ENCODE results near the gene RAI2. TPM values are rescaled to one million over a fixed set of nuclear protein-coding genes. Genes with fewer than 3 reads are reported as not detected.
A peak's percentile ranks its signal among the peaks of the same experiment; 100 is the strongest.
"Not testable (repeated sequence)": the region's sequence is repeated elsewhere in the genome, so short reads cannot be mapped to it uniquely, and the experiment has no call there.

RAI2 gene
- total RNA-seq, 2 experiments from 2014 or later = 0.60 to 0.98 TPM

DNA sequence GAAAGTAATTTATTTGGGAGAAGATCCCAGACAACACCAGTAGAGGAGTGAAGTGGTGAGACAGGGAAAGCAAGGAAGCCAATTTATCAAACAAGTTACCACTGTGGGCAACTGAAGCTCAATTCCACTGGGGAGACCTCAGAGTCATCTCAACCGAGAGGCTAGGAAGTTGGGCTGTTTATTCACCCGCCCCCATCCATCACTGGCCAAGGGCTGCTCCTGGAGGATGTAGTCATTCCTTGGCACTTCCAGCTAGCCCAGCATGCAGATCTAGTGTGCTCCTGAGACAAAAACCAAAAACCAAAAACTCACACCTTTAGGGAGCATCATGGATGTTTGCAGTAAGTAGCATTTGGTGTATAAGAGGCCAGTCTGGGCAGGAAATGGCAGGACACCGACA, 47.0 kb downstream of the RAI2 start:
- no peaks in the 10 kb centered on the region for H3K27me3 Mint-ChIP-seq
- no peaks in the 10 kb centered on the region for H3K36me3 Mint-ChIP-seq
- no peaks in the 10 kb centered on the region for H3K9me3 Mint-ChIP-seq
- H3K27ac Mint-ChIP-seq = no peak overlapping the region
- DNase-seq = no peak
- H3K4me3 Mint-ChIP-seq = no peak overlapping the region
- H3K4me1 Mint-ChIP-seq = no peaks in the 10 kb centered on the region

DNA sequence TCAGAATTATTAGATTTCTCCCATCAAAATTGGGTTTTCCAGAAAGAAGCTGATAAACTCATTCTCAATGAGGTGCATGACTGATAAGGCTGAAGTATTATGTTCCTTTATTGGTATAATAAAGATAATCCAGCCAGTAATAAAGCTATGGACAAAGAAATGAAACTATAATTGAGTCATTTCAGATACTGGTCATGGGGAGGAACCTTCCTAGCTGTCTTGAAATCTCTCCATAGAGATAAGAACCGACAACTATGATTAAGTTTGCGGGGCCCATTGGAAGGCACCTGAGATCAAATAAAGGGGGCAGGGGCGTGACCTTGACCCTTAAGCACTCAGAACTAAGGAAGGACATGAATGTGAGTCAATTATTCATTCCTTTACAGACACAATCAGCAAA, 47.8 kb downstream of the RAI2 start:
- H3K36me3 Mint-ChIP-seq = no peaks in the 10 kb centered on the region
- no peaks in the 10 kb centered on the region for H3K4me1 Mint-ChIP-seq
- H3K9me3 Mint-ChIP-seq = no peaks in the 10 kb centered on the region

DNA sequence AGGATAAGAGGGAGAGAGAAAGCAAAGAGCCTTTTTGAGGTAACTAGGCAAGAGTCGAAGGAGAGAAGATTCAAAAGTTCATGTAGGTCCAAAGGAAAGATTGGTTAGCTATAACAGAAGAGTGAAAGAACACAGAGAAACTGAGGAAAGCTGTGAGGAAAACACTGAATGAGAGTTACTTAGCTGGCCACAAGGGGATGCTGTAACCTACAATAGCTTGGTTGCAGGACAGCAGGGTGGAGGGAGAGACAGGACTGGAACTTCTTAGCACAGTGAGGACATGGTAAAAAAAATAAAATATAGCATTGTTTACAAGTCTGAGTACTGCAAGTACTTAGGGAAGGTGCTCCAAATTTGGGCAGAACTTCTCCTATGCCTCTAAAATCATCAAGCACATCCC, 48.3 kb downstream of the RAI2 start:
- Mint-ChIP-seq H3K27me3 (no peaks in the 10 kb centered on the region), H3K27ac (no peak overlapping the region), H3K9me3 (no peaks in the 10 kb centered on the region), H3K4me1 (no peaks in the 10 kb centered on the region), H3K4me3 (no peak overlapping the region), H3K36me3 (no peaks in the 10 kb centered on the region)
- no peak for DNase-seq

More for the DNA sequence above, 47.8 kb downstream of the RAI2 start:
- DNase-seq = no peak
- Mint-ChIP-seq H3K27ac (no peak overlapping the region), H3K27me3 (no peaks in the 10 kb centered on the region), H3K4me3 (no peak overlapping the region)

DNA sequence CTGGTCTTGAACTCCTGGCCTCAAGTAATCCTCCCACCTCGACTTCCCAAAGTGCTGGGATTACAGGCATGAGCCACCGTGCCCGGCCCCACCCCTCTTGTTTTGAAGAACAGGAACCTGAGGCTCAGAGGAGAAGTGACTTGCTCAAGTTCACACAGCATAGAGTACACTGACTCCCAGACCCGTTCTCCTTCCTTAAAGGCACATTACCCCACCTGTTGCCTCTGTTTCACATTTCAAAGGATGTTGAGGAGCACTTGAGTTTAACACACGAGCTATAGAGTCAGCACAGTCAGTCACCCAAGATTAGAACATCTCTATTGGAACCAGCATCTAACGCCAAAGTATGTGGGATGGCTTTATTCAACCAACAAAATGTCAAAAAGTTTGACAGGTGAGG, 51.1 kb downstream of the RAI2 start:
- Mint-ChIP-seq H3K4me3 (no peak overlapping the region), H3K9me3 (no peaks in the 10 kb centered on the region), H3K27ac (no peak overlapping the region), H3K4me1 (no peaks in the 10 kb centered on the region), H3K27me3 (no peaks in the 10 kb centered on the region), H3K36me3 (no peaks in the 10 kb centered on the region)
- DNase-seq = no peak

DNA sequence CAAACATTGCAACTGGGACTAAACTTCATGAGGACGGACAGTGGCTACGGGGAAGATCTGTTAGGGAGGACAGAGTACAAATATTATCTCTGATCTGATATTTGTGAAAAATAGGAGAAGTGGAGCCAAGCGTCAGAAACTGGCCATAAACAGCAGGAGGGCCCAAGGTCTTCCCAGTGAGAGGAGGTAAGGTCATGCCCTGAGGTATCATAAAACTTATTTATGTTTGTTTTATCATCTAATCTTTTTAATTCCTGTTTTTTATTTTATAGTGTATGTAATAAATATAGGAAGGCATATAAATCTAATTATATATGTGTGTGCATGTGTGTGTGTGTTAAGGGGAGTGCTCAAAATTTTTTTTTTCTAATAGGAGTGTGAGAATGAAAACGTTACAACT, 51.8 kb downstream of the RAI2 start:
- Mint-ChIP-seq H3K27ac (no peak overlapping the region), H3K9me3 (no peaks in the 10 kb centered on the region), H3K4me1 (no peaks in the 10 kb centered on the region), H3K4me3 (no peak overlapping the region), H3K27me3 (no peaks in the 10 kb centered on the region), H3K36me3 (no peaks in the 10 kb centered on the region)
- DNase-seq = no peak

DNA sequence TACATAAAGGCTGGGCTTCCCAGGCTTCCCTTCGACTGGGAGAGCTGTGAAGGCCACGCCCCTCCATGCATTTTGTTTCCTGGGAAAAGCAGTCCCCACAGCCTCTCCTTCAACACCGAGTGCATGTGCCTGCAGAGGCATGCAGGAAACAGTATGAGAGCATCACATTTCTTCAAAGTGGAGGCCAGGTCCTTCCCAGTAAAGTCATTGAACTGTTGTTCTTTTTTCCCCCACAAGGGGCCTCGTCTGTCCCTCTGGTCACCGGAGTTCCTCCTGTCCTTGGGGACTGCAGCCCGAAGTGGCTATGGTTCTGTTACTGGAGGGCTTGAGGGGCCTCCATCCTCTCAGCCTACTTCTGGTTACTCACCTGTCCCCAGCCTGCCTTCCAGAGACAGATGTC, 56.0 kb downstream of the RAI2 start:
- Mint-ChIP-seq H3K36me3 (no peaks in the 10 kb centered on the region), H3K9me3 (no peaks in the 10 kb centered on the region), H3K27ac (no peak overlapping the region), H3K4me3 (no peak overlapping the region), H3K4me1 (no peaks in the 10 kb centered on the region), H3K27me3 (no peaks in the 10 kb centered on the region)
- no peak for DNase-seq

DNA sequence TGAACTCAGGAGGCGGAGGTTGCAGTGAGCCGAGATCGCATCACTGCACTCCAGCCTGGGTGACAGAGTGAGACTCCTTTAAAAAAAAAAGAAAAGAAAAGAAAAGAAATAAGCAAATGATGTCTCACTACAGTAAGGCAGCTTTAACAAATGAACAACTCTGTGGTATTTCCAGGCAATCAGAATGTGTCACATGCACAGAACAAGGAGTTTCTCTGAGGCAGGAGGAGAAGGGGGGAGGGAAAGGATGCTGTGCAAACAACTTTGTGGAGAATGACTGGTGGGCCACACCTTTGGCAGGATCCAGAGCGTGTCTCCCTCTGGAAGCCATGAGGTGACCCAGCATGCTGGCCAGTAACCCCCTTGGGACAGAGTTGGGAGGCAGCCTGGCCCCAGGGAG, 57.6 kb downstream of the RAI2 start:
- Mint-ChIP-seq H3K36me3 (no peaks in the 10 kb centered on the region), H3K27me3 (no peaks in the 10 kb centered on the region), H3K4me3 (no peak overlapping the region), H3K4me1 (no peaks in the 10 kb centered on the region), H3K27ac (no peak overlapping the region), H3K9me3 (no peaks in the 10 kb centered on the region)
- DNase-seq = no peak

DNA sequence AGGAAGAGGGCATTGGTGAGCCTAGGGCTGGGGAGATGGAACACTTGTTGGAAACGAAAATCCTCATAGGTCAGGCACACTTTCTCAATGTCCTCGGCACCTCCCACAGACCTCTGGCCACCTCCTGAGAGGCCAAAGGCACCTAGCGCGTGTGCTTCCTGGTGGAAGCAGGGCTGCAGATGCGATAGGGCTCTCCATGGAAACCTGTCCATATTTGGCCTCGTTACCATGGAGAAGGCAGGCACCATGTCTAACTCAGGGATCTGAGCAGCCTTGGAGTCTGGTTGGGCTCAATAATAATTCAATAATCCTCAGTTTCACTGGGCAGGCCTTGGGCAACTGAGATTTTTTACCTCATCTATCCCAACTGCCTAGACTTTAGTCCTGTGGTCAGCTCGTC, 58.3 kb downstream of the RAI2 start:
- DNase-seq = no peak
- H3K27me3 Mint-ChIP-seq = no peaks in the 10 kb centered on the region
- no peaks in the 10 kb centered on the region for H3K9me3 Mint-ChIP-seq
- H3K36me3 Mint-ChIP-seq = no peaks in the 10 kb centered on the region
- H3K4me1 Mint-ChIP-seq = no peaks in the 10 kb centered on the region
- H3K27ac Mint-ChIP-seq = no peak overlapping the region
- H3K4me3 Mint-ChIP-seq = no peak overlapping the region

DNA sequence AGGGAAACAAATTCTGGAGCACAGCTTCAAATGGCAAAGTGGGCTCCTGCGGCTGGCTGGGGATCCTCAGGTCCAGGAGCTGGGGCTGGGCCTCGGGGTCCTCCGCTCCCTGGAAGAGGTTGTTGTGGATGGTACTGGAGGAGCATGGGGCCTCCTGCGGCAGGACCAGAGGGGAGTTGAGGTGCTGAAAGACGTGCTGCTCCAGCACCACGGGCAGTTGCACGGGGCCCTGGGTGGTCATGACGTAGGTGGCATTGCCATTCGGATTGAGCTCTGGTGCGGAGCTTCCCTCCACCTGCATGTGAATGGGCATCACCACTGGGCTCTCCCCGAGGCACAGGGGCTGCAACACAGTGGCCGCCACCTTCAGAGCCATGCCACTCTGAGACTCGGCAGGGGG, 59.7 kb downstream of the RAI2 start:
- H3K4me3 Mint-ChIP-seq = no peak overlapping the region
- no peaks in the 10 kb centered on the region for H3K27me3 Mint-ChIP-seq
- H3K36me3 Mint-ChIP-seq = no peaks in the 10 kb centered on the region
- DNase-seq = no peak
- H3K27ac Mint-ChIP-seq = no peak overlapping the region
- H3K9me3 Mint-ChIP-seq = no peaks in the 10 kb centered on the region
- H3K4me1 Mint-ChIP-seq = no peaks in the 10 kb centered on the region

DNA sequence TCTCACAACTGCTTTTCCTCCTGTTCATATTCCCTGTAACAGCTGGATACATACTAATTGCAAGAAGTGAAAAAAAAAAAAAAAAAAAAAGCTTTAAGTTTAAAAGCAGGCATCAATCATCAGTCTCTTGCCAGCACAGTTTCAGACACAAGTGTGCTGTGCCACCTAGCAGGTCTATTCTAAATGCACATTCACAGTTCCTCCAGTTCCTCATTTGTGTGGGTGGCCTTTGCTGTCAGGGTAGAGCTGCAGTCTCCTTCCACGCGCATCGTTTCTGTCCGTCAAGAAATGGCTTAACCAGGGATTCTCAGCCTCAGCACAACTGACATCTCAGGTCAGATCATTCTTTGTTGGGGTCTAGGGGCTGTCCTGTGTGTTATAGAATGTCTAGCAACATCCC, 62.2 kb downstream of the RAI2 start:
- no peak for DNase-seq
- Mint-ChIP-seq H3K9me3 (no peaks in the 10 kb centered on the region), H3K27ac (no peak overlapping the region), H3K4me1 (no peaks in the 10 kb centered on the region), H3K27me3 (no peaks in the 10 kb centered on the region), H3K4me3 (no peak overlapping the region), H3K36me3 (no peaks in the 10 kb centered on the region)

DNA sequence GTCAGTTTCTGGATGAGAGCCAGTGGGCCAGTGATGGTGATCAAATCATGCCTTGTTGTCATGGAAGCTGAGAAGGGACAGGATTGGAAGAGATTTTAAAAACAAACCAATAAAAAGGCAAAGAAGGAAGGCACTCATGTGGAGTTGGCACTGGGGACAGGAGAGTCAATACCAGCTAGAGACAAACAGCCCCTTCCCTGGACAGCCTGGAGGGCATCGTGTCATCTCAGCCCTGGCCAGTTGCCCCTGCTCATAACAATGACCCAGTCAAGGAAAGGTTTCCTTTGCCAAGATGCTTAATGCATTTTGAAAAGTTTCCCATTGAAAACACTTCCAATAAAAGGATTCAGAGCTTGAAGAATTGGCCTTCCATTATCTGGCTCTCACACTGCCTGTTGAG, 68.3 kb downstream of the RAI2 start:
- no peak overlapping the region for H3K27ac Mint-ChIP-seq
- no peak overlapping the region for H3K4me3 Mint-ChIP-seq
- H3K27me3 Mint-ChIP-seq = no peaks in the 10 kb centered on the region
- no peak for DNase-seq
- H3K36me3 Mint-ChIP-seq = no peaks in the 10 kb centered on the region
- no peaks in the 10 kb centered on the region for H3K4me1 Mint-ChIP-seq
- H3K9me3 Mint-ChIP-seq = no peaks in the 10 kb centered on the region

DNA sequence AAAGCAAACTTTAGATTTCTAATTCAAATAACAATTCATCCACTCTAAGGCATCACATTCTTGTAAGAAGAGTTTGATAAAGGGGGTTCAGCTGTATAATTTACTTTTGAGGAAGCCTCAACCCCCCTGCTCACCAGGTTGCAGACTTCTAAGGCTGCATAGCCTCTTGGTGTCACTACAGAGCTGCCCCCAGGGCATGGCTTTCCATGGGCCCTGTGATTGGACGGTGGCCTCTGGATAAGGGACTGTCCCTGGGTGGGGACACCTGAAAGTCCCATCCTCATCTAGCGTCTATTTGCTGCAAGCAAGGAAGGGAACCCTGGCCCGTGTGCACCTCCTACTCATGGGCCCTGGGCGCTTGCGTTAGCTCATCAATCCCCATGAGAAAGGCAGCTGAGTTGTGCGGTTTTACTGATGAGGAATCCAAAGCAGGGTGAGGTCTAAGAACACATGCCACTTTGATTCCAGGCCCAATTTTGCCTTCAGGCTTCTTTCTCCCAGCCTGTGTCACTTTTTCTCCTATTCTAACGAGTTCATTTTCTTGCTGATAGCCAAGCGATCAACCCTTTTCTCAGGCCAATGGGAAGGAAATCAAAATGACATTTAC, 72.0 kb downstream of the RAI2 start:
- Mint-ChIP-seq H3K4me1 (no peaks in the 10 kb centered on the region), H3K27me3 (no peaks in the 10 kb centered on the region), H3K9me3 (no peaks in the 10 kb centered on the region), H3K36me3 (no peaks in the 10 kb centered on the region), H3K4me3 (no peak overlapping the region), H3K27ac (no peak overlapping the region)
- DNase-seq = no peak

DNA sequence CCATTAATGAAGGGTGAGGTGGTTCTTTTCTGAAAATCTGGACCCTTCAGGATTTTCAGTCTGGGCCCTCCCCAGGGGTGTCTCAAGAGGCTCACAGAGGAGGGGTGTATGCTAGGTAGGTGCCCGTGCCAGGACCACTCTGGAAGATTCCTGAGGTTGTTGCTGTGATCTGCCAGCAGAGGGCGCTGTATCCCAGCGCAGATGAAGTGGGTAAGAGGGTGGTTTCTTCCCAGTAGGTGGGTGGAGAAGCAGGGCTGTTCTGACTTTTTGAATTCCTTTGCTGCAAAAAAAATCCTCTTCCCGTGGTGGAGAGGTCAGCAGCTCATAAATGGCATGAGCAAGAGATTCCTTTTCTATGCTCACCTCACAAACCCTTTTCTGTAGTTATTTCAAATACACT, 72.7 kb downstream of the RAI2 start:
- Mint-ChIP-seq H3K36me3 (no peaks in the 10 kb centered on the region), H3K27me3 (no peaks in the 10 kb centered on the region), H3K4me3 (no peak overlapping the region)

DNA sequence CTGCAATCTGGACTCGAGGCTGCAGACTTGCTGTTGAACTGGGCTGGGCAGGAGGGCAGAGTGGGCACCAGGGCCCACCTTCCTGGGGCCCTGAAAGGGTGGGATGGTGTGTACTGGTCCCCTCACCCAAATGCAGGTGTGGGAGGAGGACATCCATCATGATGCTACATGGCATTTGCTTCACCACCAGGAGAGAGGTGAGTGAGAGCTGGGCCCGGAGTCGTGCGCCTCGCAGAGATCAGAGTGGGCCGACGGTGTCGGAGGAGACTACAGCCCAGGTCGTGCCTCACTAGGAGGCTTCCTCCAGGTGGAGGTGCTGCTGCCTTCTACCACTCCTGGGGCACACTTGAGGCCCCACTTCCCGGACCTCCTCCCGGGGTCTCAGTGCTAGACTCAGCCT, 73.5 kb downstream of the RAI2 start:
- no peaks in the 10 kb centered on the region for H3K27me3 Mint-ChIP-seq
- H3K4me1 Mint-ChIP-seq = no peaks in the 10 kb centered on the region
- H3K4me3 Mint-ChIP-seq = no peak overlapping the region
- H3K27ac Mint-ChIP-seq = no peak overlapping the region
- H3K9me3 Mint-ChIP-seq = no peaks in the 10 kb centered on the region
- no peaks in the 10 kb centered on the region for H3K36me3 Mint-ChIP-seq
- DNase-seq = no peak

More for the DNA sequence above, 72.7 kb downstream of the RAI2 start:
- Mint-ChIP-seq H3K9me3 (no peaks in the 10 kb centered on the region), H3K27ac (no peak overlapping the region), H3K4me1 (no peaks in the 10 kb centered on the region)
- DNase-seq = peak; percentile 19

DNA sequence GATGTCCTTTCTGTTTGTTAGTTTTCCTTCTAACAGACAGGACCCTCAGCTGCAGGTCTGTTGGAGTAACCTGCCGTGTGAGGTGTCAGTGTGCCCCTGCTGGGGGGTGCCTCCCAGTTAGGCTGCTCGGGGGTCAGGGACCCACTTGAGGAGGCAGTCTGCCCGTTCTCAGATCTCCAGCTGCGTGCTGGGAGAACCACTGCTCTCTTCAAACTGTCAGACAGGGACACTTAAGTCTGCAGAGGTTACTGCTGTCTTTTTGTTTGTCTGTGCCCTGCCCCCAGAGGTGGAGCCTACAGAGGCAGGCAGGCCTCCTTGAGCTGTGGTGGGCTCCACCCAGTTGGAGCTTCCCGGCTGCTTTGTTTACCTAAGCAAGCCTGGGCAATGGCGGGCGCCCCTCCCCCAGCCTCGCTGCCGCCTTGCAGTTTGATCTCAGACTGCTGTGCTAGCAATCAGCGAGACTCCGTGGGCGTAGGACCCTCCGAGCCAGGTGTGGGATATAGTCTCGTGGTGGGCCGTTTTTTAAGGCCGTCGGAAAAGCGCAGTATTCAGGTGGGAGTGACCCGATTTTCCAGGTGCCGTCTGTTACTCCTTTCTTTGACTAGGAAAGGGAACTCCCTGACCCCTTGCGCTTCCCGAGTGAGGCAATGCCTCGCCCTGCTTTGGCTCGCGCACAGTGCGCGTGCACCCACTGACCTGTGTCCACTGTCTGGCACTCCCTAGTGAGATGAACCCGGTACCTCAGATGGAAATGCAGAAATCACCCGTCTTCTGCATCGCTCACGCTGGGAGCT, 74.3 kb downstream of the RAI2 start:
- H3K9me3 Mint-ChIP-seq, H3K27me3 Mint-ChIP-seq, H3K36me3 Mint-ChIP-seq, H3K4me1 Mint-ChIP-seq, DNase-seq, H3K4me3 Mint-ChIP-seq, H3K27ac Mint-ChIP-seq: not testable (repeated sequence)

DNA sequence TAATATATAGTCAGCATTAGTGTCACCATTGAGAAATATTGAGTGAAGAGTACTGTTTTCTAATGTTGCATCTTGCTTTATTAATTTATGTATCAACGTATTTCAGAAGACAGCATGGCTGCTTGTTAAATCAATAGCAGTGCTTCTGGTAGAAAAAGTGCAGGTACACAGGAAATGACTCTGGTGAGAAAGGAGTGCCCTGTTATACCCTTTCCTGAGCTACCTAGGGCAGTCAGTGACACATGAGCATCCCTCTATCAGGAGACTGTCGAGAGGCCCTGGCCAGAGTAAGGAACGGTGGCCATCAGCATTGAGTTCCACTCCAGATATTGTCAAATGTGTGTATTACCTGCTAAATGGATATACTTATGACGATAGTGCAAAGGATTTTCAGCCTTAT, 81.7 kb downstream of the RAI2 start:
- Mint-ChIP-seq H3K27ac (no peak overlapping the region), H3K4me1 (peaks cover 12% of the 10 kb centered on the region), H3K9me3 (peaks cover 5% of the 10 kb centered on the region), H3K4me3 (no peak overlapping the region), H3K36me3 (no peaks in the 10 kb centered on the region), H3K27me3 (no peaks in the 10 kb centered on the region)
- DNase-seq = no peak
